Muscle of back (tissue), 11 donors: ENCODE data around the gene SGCA. TPM values are rescaled to one million over a fixed set of nuclear protein-coding genes. Genes with fewer than 3 reads are reported as not detected.

ENCODE experiments used
- DNase-seq, 3 donors: peaks; one replicate each; pipeline versions ENCODE4 v3.0.0 to v3.0.0-alpha.2; 2013
- polyA plus RNA-seq, 10 donors: library from polyadenylated mRNA; unstranded; fragments of 120-200 nt; gene quantifications; one replicate each; pipeline ENCODE4 v1.2.1, GENCODE V29; 2013; ENCODE audit not compliant: insufficient read length in 10 of 10

Gene SGCA
- polyA plus RNA-seq, 10 donors: 170 to 300 (median 255) TPM

DNA sequence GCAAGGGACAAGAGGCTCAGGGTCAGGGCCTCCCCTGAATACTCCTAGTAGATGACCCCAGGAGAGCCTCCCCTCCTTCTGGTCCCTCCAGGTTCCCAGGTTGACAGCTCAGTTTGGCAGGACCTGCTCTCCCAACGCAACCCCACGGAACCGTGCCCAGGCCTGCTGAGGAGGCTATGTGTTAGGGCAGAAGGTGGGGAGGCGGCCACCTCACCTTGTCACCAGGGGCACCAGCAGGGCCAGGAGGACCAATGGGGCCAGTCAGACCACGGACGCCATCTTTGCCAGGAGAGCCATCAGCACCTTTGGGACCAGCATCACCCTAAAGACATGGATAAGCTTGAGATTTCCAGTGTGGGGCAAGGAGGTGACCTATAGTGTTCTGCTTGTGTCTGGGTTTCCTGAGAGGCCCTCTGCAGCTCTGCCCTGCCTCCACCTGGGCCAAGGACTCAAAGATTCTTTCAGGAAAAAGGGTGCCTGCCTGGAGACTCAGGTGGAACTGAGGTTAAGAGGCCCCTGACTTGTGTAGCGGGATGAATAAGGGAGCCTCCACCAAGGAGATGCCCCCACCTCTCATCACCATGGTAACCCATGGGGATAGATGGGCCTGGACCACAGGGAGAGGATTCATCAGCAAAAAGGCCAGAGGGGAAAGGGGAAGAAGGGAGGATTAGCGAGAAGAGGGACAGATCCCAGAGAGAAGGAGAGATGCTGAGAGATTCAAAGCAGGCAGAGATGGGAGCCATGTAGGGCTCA, 25.0 kb downstream of the SGCA start:
- DNase-seq: peak in 2 of 3 donors; percentile 74 to 90

DNA sequence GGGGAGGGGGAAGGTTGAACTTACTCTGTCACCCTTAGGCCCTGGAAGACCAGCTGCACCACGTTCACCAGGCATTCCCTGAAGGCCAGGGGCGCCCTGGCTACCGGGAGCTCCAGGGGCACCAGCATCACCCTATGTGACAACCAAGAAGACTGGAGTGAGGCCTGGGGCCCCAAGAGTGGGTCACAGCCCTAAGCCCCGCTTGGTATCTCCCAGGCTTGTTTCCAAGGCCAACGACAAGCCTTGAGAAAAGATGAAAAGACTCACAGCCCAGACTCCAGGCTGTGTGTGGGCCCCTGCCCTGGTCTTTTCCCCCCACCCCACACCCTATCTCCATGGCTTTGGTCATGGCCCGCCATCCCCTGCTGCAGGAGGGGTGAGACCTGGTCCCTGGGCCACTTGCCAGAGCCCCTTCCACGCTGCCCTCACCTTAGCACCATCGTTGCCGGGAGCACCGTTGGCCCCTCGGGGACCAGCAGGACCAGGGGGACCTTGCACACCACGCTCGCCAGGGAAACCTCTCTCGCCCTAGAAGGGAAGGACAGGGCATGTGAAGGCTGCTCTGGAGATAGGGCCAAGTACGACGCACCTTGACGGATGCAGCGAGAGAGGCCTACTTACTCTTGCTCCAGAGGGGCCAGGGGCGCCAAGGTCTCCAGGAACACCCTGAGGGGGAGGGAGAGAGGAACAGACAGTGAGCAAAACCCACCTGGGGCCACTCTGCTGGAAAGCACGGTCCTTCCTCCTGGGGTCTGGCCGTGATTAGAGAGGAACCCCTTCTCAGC, 25.7 kb downstream of the SGCA start:
- DNase-seq: peak in 1 of 3 donors; percentile 85

DNA sequence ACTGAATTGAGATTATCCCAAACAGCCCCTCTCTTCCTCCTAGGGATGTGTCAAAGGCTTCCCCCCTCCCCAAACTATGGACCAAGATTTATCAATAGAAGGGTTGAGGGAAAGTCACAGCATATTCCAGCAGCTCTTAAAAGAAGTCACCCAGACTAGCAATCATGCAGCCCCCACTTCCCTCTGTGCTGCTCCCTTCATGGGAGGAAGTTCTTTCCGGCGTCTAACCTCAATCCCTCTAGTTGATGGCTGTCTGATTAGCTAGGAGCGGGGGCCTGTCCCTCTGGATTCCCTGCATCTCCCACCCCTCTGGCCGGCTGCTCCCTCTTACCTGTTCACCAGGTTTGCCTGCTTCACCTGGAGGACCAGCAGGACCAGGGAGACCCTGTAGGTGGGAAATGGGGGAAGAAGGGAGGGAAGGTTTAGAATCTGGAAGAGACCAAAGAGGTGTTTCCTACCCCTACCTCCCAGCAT, 26.4 kb downstream of the SGCA start:
- DNase-seq: peak in 1 of 3 donors; percentile 72

DNA sequence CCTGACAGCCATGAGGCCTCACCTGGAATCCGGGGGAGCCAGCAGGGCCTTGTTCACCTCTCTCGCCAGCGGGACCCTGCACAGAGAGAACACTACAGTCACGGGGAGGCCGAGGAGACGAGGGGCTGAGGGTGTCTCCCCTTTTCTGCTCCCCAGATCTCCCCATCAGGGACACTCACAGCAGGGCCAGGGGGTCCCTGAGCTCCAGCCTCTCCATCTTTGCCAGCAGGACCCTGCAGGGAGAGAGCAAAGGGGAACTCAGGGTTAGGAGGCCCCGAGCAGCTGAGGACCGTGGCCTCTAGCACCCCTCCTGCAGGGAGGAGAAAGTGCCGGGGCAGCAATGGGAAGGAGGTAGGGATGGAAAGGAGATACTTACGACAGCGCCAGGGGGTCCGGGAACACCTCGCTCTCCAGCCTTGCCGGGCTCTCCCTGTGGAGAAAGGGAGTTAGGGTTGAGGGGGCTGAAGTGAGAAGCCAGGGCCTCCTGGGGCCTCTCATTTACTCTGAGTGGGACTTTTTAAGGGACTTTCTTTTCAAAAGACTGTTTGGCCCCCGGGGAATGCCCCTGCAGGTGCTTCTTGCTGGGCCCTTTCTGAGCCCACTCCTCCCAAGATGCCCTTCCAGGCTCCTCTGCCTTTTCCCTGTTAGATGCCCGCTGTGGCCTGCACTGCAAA, 26.9 kb downstream of the SGCA start:
- peak in 1 of 3 donors; percentile 69 for DNase-seq

DNA sequence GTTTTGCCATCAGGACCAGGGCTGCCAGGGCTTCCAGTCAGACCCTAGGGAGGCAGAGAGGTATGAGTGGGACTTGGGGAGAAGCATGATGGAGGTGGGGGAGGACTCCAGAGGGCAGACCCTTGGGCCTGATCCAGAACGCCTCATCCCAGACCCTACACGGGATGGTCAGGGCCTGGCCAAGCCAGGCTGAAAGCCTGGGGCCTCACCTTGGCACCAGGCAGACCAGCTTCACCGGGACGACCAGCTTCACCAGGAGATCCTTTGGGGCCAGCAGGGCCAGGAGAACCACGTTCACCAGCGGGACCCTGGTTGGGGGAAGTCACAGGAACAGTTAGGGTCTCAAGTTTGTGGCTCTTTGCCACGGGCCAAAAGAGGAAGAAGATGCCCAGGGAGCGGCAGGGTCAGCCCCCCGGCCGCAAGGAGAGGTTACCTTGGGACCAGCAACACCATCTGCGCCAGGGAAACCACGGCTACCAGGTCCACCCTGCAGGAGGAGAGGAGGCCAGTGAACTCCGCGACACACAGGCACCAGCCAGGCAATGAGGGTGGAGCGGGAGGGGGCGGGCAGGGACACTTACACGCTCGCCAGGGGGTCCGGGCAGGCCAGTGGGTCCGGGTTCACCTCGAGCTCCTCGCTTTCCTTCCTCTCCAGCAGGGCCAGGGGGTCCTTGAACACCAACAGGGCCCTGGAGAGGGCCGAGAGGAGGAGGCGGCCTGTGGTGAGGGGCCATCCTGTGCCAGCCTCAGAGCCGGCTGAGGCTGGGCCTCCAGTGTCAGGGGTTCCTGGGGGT, 28.5 kb downstream of the SGCA start:
- peak in 1 of 3 donors; percentile 58 for DNase-seq

DNA sequence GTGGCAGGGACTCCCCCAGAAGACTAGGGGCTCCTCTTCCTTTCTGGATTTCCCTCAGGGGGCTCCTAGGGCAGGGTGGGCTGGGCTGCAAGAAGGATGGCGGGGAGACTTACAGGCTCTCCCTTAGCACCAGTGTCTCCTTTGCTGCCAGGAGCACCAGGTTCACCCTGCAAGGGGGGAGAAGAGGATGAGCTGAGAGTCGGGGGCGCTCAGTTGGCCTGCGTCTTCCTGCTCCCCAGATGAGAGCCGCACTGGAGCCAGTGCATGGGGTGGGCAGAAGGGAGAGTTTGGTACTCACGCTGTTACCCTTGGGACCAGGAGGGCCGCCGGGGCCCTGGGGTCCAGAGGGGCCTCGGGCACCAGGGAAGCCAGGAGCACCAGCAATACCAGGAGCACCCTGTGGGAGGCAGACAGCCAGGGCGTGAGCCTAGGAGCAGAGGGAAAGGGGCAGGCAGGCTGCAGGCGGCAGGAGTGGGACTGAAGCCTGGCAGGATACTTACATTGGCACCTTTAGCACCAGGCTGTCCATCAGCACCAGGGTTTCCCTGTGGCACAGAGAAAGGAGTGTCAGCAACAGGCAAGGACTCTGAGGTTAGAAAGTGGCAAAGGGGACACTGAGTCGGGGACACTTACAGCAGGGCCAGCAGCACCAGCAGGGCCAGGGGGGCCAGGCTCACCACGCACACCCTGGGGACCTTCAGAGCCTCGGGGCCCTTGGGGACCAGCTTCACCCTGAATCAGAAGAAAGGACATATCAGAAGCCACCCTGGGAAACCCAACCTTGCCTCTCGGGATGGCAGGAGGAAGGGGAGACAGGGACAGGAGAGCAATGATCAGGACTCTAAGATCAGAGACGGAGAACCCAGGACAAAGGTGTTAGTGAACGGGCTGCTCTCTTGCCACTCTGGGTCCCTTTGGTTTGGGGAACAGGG, 29.4 kb downstream of the SGCA start:
- DNase-seq: peak in 1 of 3 donors; percentile 52

DNA sequence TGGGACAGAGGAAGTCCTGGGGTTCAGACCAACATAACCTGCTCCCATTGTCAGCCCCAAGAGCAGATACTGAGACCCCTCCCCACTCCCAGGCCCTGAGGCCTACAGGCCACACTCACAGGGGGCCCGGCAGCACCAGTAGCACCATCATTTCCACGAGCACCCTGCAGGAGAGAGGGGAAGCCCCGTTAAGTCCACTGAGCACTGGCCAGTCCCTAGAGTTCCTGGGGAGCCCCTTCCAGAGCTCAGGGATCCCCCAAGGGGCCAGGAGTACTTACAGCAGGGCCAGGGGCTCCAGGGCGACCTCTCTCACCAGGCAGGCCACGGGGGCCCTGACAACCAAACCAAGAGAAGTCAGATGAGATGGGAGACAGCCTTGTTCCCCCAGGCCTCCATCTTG, 30.2 kb downstream of the SGCA start:
- DNase-seq: no peak

DNA sequence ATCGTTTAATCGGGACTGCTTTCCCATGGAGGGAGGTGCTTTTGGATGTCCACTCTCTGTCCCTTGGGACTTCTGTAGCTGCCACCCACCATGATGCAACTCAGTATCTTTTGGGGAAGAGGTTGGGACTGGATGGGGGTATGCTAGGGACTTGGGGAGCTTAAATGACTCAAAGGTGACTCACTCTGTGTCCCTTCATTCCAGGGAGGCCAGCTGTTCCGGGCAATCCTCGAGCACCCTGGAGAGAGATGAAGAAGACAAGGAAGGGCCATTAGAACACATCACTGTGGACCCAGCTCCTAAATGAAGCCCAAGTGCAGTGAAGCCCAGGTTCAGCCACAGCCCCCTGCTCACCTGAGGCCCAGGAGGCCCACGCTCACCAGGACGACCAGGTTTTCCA, 31.0 kb downstream of the SGCA start:
- no peak for DNase-seq

DNA sequence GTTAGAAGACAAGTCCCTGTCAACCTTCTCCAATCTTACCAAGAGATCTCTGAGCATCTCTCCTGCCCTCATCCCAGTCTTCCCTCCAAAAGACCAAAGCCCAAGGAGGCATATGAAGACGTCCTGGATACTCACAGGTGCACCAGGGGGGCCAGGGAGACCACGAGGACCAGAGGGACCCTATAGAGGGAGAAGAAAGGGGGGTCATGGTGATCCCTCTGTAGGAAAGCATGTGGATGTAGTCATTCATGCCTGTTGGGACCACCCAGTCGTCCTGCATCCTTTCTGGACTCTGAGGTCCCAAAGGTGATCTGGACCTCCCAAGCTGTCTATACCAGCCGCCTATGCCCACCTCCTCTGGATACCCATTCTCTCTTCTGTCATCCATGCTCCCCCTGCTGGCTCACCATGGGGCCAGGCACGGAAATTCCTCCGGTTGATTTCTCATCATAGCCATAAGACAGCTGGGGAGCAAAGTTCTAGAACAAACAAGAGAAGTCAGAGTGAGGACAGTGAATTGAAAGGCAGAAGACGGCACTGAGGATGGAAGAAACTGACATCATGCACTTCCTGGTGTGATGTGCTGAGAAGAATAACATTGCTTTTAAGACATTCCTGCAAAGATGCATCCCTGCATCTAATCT, 32.3 kb downstream of the SGCA start:
- peak in 1 of 3 donors; percentile 57 for DNase-seq

DNA sequence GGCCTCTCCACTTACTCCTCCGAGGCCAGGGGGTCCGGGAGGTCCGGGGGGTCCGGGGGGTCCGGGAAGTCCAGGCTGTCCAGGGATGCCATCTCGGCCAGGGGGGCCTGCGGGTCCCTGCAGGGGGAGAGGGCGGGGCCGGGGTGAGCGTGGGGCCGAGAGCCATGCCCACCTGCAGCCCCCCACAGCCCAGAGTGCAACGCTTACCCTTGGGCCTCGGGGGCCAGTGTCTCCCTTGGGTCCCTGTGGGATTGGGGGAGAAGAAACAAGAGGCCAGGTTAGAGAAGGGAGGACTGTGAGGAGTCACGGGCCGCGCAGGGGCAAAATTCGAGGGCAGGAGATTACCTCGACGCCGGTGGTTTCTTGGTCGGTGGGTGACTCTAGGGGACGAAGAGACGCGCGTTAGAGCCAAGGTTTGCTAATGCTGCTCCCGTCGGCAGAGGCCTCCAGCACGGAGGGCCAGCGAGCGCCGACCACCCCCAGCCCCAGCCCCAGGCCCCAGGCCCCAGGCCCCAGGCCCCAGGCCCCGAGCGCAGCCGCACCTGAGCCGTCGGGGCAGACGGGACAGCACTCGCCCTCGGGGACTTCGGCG, 33.5 kb downstream of the SGCA start:
- DNase-seq: peak in 1 of 3 donors; percentile 52

DNA sequence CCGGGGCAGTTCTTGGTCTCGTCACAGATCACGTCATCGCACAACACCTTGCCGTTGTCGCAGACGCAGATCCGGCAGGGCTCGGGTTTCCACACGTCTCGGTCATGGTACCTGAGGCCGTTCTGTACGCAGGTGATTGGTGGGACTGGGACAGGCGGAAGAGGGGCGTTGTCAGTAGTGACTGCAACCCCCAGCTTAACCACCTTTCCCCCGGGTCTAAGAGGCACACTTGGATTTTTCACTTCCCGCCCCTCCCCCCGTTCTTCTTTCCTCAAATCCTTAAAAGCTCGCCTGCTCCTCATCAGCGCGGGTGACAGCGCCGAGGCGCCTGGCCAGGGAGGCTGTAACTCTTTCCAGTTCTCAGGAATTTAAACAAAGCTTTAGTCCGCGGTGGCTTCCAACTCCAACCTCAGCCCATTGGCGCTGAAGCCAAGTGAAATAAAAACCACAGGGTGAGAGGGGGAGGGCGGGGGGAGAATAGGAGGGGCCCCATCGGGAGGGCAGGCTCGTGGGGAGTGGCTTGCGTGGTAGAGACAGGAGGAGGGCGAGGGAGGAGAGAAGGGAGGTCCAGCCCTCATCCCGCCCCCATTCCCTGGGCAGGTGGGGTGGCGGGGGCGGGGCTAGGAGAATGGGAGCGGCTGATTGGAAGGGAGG, 34.1 kb downstream of the SGCA start:
- DNase-seq: peak; percentile 90 to 97 (median 91)

DNA sequence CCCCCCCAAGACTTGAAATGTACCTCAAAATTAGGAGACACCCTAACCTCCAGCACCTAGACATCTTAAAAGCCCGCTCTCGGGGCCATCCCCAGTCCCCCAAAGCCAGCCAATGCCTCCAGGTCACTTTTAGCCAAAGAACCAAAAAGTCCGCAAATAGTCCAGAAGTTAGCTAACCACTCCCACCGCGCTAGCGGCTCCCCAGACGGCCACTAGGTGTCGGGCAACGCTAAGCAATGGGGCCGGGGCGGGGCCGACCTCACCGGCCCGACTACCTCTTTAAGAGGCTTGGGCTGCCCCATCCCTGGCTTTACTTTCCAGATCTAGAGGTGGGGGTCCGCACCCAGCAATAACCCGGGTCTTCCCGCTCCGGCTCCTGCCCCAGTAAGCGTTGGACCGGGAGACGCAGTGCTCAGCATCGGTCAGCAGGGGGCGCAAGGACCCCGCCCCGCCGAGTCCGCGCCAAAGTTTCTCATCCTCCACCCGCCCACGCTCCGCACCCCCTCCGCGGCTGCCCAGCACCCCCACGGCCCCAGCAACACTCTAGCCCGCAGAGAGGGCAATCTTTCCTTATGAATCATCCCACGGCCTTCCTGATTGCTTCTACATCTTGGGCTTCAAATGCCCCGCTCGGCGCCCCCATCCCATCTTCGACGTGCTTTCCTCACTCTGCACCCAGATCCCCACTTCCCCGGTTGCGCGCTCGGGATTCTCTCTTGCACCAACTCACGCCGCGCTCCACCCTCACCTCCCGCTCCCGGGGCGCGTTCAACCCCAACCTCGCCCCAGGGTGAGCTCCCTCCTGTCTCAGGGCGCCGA, 34.9 kb downstream of the SGCA start:
- peak in 2 of 3 donors; percentile 85 to 91 for DNase-seq

DNA sequence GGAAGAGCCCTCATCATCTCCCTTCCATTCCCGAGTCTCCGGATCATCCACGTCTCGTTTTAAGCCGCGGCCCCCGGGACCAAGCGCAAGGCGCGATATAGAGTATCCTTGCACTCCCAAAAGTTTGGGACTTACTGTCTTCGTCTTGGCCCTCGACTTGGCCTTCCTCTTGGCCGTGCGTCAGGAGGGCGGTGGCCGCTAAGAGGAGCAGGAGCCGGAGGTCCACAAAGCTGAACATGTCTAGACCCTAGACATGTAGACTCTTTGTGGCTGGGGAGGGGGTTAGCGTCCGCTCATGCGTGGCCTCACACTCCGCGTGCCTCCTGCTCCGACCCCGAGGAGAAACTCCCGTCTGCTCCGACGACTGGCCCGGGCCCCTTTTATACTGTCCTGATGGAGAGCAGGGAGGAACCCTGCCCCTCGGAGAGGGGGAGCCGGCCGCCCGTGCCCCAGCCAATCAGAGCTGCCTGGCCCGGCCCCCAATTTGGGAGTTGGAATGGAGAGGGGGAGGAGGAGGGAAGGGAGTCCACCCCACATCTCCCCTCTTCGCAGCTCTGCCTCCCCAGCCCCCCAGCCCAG, 35.6 kb downstream of the SGCA start, which contains the start of gene COL1A1:
Gene COL1A1 (minus strand): TSS at position 356 of the 579 bp plus-strand sequence. CDS start 118 bp downstream, at position 238.
- DNase-seq: peak; percentile 94 to 97 (median 95)

DNA sequence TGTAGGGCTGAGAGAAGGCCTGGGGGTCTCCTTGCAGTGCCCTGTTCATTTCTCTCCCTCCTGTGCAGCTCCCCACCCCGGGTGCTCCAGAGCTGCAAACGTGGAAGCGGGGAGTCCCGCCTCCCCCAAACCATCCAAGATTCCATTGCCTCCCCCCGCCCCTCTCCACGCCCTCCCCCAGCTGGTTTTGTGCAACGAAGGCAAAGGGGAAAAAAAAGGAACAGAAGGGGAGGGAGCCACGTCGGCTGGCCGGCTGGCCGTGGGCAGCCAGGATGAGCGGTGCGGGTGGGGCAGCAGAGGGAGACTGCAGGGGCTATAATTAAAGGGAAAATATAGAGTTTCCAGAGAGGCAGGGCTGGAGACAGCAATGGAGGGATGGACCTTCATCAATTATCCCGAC, 37.3 kb downstream of the SGCA start:
- peak; percentile 84 to 95 (median 91) for DNase-seq

DNA sequence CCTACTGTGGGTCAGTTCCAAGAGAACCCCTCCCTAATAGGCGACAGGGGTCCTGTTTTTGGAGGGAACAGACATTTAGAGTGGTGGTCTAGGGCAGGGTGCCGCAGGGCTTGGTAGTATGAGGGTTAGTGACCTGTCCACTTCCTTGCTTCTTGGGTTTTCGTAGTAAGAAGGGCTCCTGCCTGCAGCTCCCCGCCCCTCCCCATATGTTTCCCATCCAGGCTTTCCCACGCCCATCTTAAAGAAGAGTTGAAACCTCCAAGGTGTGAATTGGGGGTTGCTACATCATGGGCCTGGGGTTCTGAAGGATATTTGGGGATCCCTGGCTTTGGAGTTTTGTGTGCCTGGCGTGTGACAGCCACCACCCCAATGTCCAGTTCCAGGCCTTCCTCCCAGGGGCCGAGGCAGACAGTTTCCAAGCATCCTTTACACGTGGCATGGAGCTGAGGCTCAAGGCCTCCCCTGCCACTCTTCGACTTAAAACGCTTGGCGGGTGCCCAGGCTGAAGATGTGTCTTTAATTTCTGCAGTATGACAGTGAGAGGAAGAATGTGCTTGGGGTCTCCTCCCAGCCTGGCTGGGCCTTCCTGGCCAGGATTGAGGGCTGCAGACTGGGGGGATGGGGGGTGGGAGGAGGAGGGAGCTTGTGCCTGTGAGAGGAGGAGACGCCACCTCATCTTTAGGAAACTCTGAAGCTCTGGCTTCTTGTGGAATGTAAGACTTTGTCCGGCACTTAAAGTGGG, 38.0 kb downstream of the SGCA start:
- peak; percentile 94 to 99 (median 97) for DNase-seq

DNA sequence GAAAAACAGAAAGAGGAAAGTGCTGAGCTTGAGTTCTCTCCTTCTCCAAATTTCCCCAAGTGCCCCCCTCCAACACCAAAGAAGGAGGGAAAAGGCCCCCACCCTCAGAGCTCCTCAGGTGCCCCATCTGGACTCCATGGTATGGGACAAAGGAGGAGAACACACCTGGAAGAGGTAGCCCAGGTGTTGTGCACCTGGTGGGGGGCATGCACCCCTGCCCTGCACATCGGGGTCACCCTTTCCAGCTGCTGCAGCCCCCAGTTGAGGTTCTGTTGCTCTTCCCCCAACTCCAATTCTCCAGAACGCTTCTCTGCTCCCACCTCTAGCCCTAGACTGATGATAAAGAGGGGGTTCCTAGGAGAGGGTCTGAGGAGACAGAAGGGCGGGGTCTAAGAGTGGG, 38.6 kb downstream of the SGCA start:
- no peak for DNase-seq
